PFSK-1 (cell line): Measurements from ENCODE around the gene TMEM266.

Experiments
- FOXP2 ChIP-seq: optimal IDR thresholded peaks from 2 replicates; pipeline ENCODE3; 2011; ENCODE audit warnings: borderline replicate concordance, control low read depth, inconsistent platforms; ENCODE audit not compliant: insufficient read depth; ENCODE audit errors: extremely low read length, extremely low read depth
- POLR2AphosphoS5 ChIP-seq: IDR thresholded peaks from 2 replicates; pipeline ENCODE4 v1.6.1; 2012; ENCODE audit warnings: low read depth, mild to moderate bottlenecking, control low read depth, low read length, moderate library complexity
- REST ChIP-seq, 2 experiments: IDR thresholded peaks; 2 replicates each; pipeline versions ENCODE4 v1.6.1 to v1.8.0; 2011 to 2012; ENCODE audit warnings: low read depth in 2 of 2, low read length in 2 of 2, control low read depth in 1 of 2, inconsistent platforms in 1 of 2, mild to moderate bottlenecking in 1 of 2, moderate library complexity in 1 of 2; ENCODE audit not compliant: insufficient read depth in 1 of 2
- SIN3A ChIP-seq: IDR thresholded peaks from 2 replicates; pipeline ENCODE4 v1.6.1; 2012; ENCODE audit warnings: mild to moderate bottlenecking, low read length, moderate library complexity, borderline replicate concordance; ENCODE audit not compliant: insufficient read depth
- TAF1 ChIP-seq: IDR thresholded peaks from 2 replicates; pipeline ENCODE4 v1.6.1; 2012; ENCODE audit warnings: low read length, control low read depth, borderline replicate concordance; ENCODE audit not compliant: insufficient read depth

- TF ChIP-seq SIN3A (no peak), POLR2AphosphoS5 (no peak), REST (IDR thresholded peaks at IDR 0.05; ENCODE audit: insufficient read depth in 1 of 2, low read depth in 2 of 2, low read length in 2 of 2) (no peak), TAF1 (no peak), FOXP2 (no peak)
Measured at GRCh38 chr15:76239786-76240185, 180.0 kb downstream of the TMEM266 start.
